Sigmoid colon (tissue), 7 donors: ENCODE measurements around the gene PPP2R5A. TPM values are rescaled to one million over a fixed set of nuclear protein-coding genes. Genes with fewer than 3 reads are reported as not detected.

Experiments
- DNase-seq: peaks from one replicate; pipeline ENCODE4 v3.0.0-alpha.2; 2019
- H3K27ac ChIP-seq, 4 donors: fragments of 200-600 bp; sonication (generic); one replicate each; pipeline ENCODE4 v1.5.1; 2016 to 2019; ENCODE audit warnings: mild to moderate bottlenecking in 1 of 4
- H3K27me3 ChIP-seq, 3 donors: fragments of 200-600 bp; sonication (generic); one replicate each; pipeline ENCODE4 v1.5.1; 2019; ENCODE audit warnings: mild to moderate bottlenecking in 1 of 3
- H3K36me3 ChIP-seq, 4 donors: fragments of 200-600 bp; sonication (generic); one replicate each; pipeline ENCODE4 v1.5.1; 2016 to 2019
- H3K4me1 ChIP-seq, 4 donors: fragments of 200-600 bp; sonication (generic); one replicate each; pipeline ENCODE4 v1.5.1; 2017 to 2019
- H3K4me3 ChIP-seq, 4 donors: fragments of 200-600 bp; sonication (generic); one replicate each; pipeline ENCODE4 v1.5.1; 2017 to 2019; ENCODE audit warnings: mild to moderate bottlenecking in 2 of 4, moderate library complexity in 1 of 4
- H3K9me3 ChIP-seq, 4 donors: fragments of 200-600 bp in 3 of 4; sonication (generic) in 3 of 4; one replicate each; pipeline versions ENCODE4 v1.5.1 to v1.6.1; 2013 to 2019
- CTCF ChIP-seq, 4 experiments: fragments of 450-650 bp in 3 of 4; fragments of 200-600 bp in 1 of 4; IDR thresholded peaks; one replicate each; pipeline ENCODE4 v1.5.1; 2016 to 2019; ENCODE audit warnings: antibody characterized with exemption in 4 of 4, mild to moderate bottlenecking in 3 of 4, moderate library complexity in 2 of 4
- EP300 ChIP-seq, 4 donors: sonication (generic); formaldehyde crosslinking; IDR thresholded peaks; one replicate each; pipeline ENCODE4 v1.6.1; 2017; ENCODE audit warnings: antibody characterized with exemption in 4 of 4
- POLR2A ChIP-seq, 2 donors: fragments of 450-650 bp; IDR thresholded peaks; one replicate each; pipeline ENCODE4 v1.6.1; 2016; ENCODE audit warnings: antibody characterized with exemption in 2 of 2, mild to moderate bottlenecking in 2 of 2, moderate library complexity in 2 of 2
- POLR2AphosphoS5 ChIP-seq, 4 donors: sonication (generic); formaldehyde crosslinking; IDR thresholded peaks; one replicate each; pipeline ENCODE4 v1.6.1; 2017; ENCODE audit warnings: antibody characterized with exemption in 4 of 4
- WGBS, 2 donors: extraction: QIAGEN DNeasy Blood & Tissue Kit; methylation state at CpG; one replicate each; pipeline ENCODE4 v1.1.7; 2013; 5-methylcytosine and 5-hydroxymethylcytosine counted together
- intact Hi-C: fragments of 100-400 bp; cut with DNase I; formaldehyde crosslinking; loops from one replicate; pipeline ENCODE4 v1.15.1; 2023
- polyA plus RNA-seq, 3 donors: library from polyadenylated mRNA; stranded (reverse); fragments of 200-250 nt; gene quantifications; one replicate each; pipeline ENCODE4 v1.2.3, GENCODE V29; 2013
- total RNA-seq, 4 donors: library from RNA; depleted of rRNA; stranded (reverse); fragments of >200 nt; gene quantifications; one replicate each; pipeline ENCODE4 v1.1.0, GENCODE V29; 2016
- donor health status: healthy with polysubstance abuse.
- donor health status: Bipolar disorder and iron deficiency.
- donor health status: healthy.

The PPP2R5A gene
- total and polyA plus RNA-seq, 7 donors = 25.9 to 62.7 (median 46.2) TPM

- Histone ChIP-seq H3K9me3 (no peaks in the 10 kb centered on the region), H3K4me3 (no peak overlapping the region), H3K27ac (no peak overlapping the region), H3K4me1 (peaks cover 0 to 35% (median 29%) of the 10 kb centered on the region in 4 donors), H3K36me3 (no peaks in the 10 kb centered on the region), H3K27me3 (no peaks in the 10 kb centered on the region)
- WGBS, 2 donors = 54 to 79% methylated on average over 2 of the region's 2 CpGs
- TF ChIP-seq CTCF (IDR thresholded peaks at IDR 0.05) (no peak), EP300 (IDR thresholded peaks at IDR 0.05) (no peak), POLR2A (IDR thresholded peaks at IDR 0.05) (no peak), POLR2AphosphoS5 (IDR thresholded peaks at IDR 0.05) (no peak)
- intact Hi-C loops = no loop called here
- no peak for DNase-seq
These were observed 40.8 kb upstream of the PPP2R5A start for GRCh38 chr1:212244441-212244840.

GRCh38 chr1:212247179-212247721 lies 38.0 kb upstream of the PPP2R5A start:
- WGBS, 2 donors = 70 to 83% methylated on average over 8 of the region's 8 CpGs
- DNase-seq = no peak
- Histone ChIP-seq H3K27me3 (no peaks in the 10 kb centered on the region), H3K9me3 (no peaks in the 10 kb centered on the region), H3K4me1 (peaks cover 0 to 24% (median 19%) of the 10 kb centered on the region in 4 donors), H3K27ac (peak overlapping the region in 3 of 4 donors; percentile 38 to 66 (median 55)), H3K4me3 (peak overlapping the region in 2 of 4 donors; percentile 10 to 20), H3K36me3 (no peaks in the 10 kb centered on the region)
- no peak for TF ChIP-seq CTCF (IDR thresholded peaks at IDR 0.05)
- intact Hi-C loops = no loop called here

GRCh38 chr1:212247988-212248387 lies 37.2 kb upstream of the PPP2R5A start:
- Histone ChIP-seq H3K27me3 (no peaks in the 10 kb centered on the region), H3K4me1 (peaks cover 0 to 17% (median 12%) of the 10 kb centered on the region in 4 donors), H3K27ac (peak overlapping the region in 1 of 4 donors; percentile 66), H3K9me3 (no peaks in the 10 kb centered on the region), H3K4me3 (no peak overlapping the region), H3K36me3 (no peaks in the 10 kb centered on the region)
- intact Hi-C loops = no loop called here
- DNase-seq = no peak
- TF ChIP-seq CTCF (IDR thresholded peaks at IDR 0.05) (no peak), POLR2AphosphoS5 (IDR thresholded peaks at IDR 0.05) (no peak), POLR2A (IDR thresholded peaks at IDR 0.05) (no peak), EP300 (IDR thresholded peaks at IDR 0.05) (no peak)
- WGBS, 2 donors = 84 to 92% methylated on average over 1 of the region's 1 CpG

GRCh38 chr1:212254853-212255363 lies 30.3 kb upstream of the PPP2R5A start:
- Histone ChIP-seq H3K9me3 (no peaks in the 10 kb centered on the region), H3K27ac (no peak overlapping the region), H3K4me3 (no peak overlapping the region), H3K36me3 (no peaks in the 10 kb centered on the region), H3K4me1 (no peaks in the 10 kb centered on the region), H3K27me3 (no peaks in the 10 kb centered on the region)
- WGBS, 2 donors = 57 to 75% methylated on average over 7 of the region's 7 CpGs
- no peak for DNase-seq
- TF ChIP-seq CTCF (IDR thresholded peaks at IDR 0.05) = no peak
- TF ChIP-seq POLR2AphosphoS5 (IDR thresholded peaks at IDR 0.05) = no peak
- TF ChIP-seq EP300 (IDR thresholded peaks at IDR 0.05) = no peak
- TF ChIP-seq POLR2A (IDR thresholded peaks at IDR 0.05) = no peak
- intact Hi-C loops = no loop called here
